PC-3 (cell line): ENCODE data around the gene TESK1. TPM values are rescaled to one million over a fixed set of nuclear protein-coding genes. Genes with fewer than 3 reads are reported as not detected.
A peak's percentile ranks its signal among the peaks of the same experiment; 100 is the strongest.

Experiments used
- ATAC-seq: fragments of 200-7000 bp; cut with Tn5 transposase; 2 replicates; pipeline ENCODE4 v1.9.1; 2020; ENCODE audit warnings: mild to moderate bottlenecking, moderate library complexity
- BruUV-seq: library from RNA; stranded (reverse); fragments of 400-500 nt; replicated peaks from 2 replicates; lab custom pipeline; 2021; lab: Mats Ljungman, UMichigan
- CTCF ChIA-PET: fragments of 300-600 bp; sonication (Branson Sonifier 250); formaldehyde crosslinking; loops from one replicate; lab custom pipeline; 2022; ENCODE audit warnings: antibody characterized with exemption; lab: Charles Lee
- POLR2A ChIA-PET: fragments of 300-600 bp; sonication (Branson Sonifier 250); formaldehyde crosslinking; loops from one replicate; lab custom pipeline; 2022; ENCODE audit warnings: antibody characterized with exemption; ENCODE audit not compliant: unreplicated experiment; lab: Charles Lee
- DNase-seq: peaks from one replicate; pipeline ENCODE4 v3.0.0-alpha.2; 2015
- H2AFZ ChIP-seq: fragments of 300-600 bp; sonication (generic); 2 replicates; pipeline ENCODE4 v1.6.0; 2016; ENCODE audit warnings: antibody characterized with exemption, low read length
- H3F3A ChIP-seq: fragments of 300-600 bp; sonication (generic); one replicate; pipeline ENCODE4 v1.6.0; 2017; ENCODE audit warnings: antibody characterized with exemption, low read length, control low read depth, mild to moderate bottlenecking; ENCODE audit not compliant: unreplicated experiment
- H3K27ac ChIP-seq: fragments of 300-600 bp; sonication (generic); 2 replicates; pipeline ENCODE4 v1.5.1; 2016; ENCODE audit warnings: mild to moderate bottlenecking, low read length
- H3K27me3 ChIP-seq: fragments of 300-600 bp; sonication (generic); 2 replicates; pipeline ENCODE4 v1.6.1; 2016; ENCODE audit warnings: low read length, mixed read lengths
- H3K36me3 ChIP-seq: fragments of 300-600 bp; sonication (generic); 2 replicates; pipeline ENCODE4 v1.6.1; 2016; ENCODE audit warnings: low read depth, mixed run types, low read length, mixed read lengths
- H3K4me1 ChIP-seq: fragments of 300-600 bp; sonication (generic); 2 replicates; pipeline ENCODE4 v1.5.1; 2016; ENCODE audit warnings: low read length; ENCODE audit not compliant: insufficient read depth
- H3K4me2 ChIP-seq: fragments of 300-600 bp; sonication (generic); 2 replicates; pipeline ENCODE4 v1.6.0; 2016; ENCODE audit warnings: low read length
- H3K4me3 ChIP-seq: fragments of 300-600 bp; sonication (generic); 2 replicates; pipeline ENCODE4 v1.5.1; 2016; ENCODE audit warnings: mild to moderate bottlenecking, low read length, mixed read lengths
- H3K79me2 ChIP-seq: fragments of 300-600 bp; sonication (generic); 2 replicates; pipeline ENCODE4 v1.6.1; 2017; ENCODE audit warnings: low read length, mixed read lengths
- H3K9ac ChIP-seq: fragments of 300-600 bp; sonication (generic); 2 replicates; pipeline ENCODE4 v1.6.0; 2016; ENCODE audit warnings: mild to moderate bottlenecking, low read length
- H3K9me2 ChIP-seq: fragments of 300-600 bp; sonication (generic); replicated peaks from 2 replicates; pipeline ENCODE4 v1.6.1; 2016; ENCODE audit warnings: mixed run types, low read length, mixed read lengths
- H3K9me3 ChIP-seq: fragments of 300-600 bp; sonication (generic); 2 replicates; pipeline ENCODE4 v1.6.1; 2016; ENCODE audit warnings: low read length, mixed read lengths
- H4K20me1 ChIP-seq: fragments of 300-600 bp; sonication (generic); 2 replicates; pipeline ENCODE4 v1.6.1; 2016; ENCODE audit warnings: low read length, mixed read lengths
- CTCF ChIP-seq: fragments of 300-600 bp; sonication (generic); conservative IDR thresholded peaks from 2 replicates; pipeline ENCODE4 v1.5.1; 2017; ENCODE audit warnings: antibody characterized with exemption, low read depth, mild to moderate bottlenecking, low read length
- EZH2 ChIP-seq: fragments of 300-600 bp; sonication (generic); IDR thresholded peaks from one replicate; pipeline ENCODE4 v1.6.1; 2017; ENCODE audit warnings: antibody characterized with exemption, mild to moderate bottlenecking, low read length; ENCODE audit not compliant: unreplicated experiment
- EZH2phosphoT487 ChIP-seq: fragments of 300-600 bp; sonication (generic); IDR thresholded peaks from 2 replicates; pipeline ENCODE4 v1.6.1; 2018; ENCODE audit warnings: mild to moderate bottlenecking, antibody characterized with exemption, low read length, borderline replicate concordance
- intact Hi-C: fragments of 100-400 bp; cut with micrococcal nuclease; formaldehyde crosslinking; loops from 2 replicates; pipeline ENCODE4 v1.9.0; 2023
- total RNA-seq: library from RNA; depleted of rRNA; stranded (reverse); fragments of >200 nt; gene quantifications from 2 replicates; pipeline ENCODE4 v1.2.3, GENCODE V29; 2014

Gene TESK1
- total RNA-seq, 1 experiment from 2014 or later: 11.2 TPM

- Histone ChIP-seq H3K9me2 (no peaks in the 10 kb centered on the region), H3K27ac (no peak within 1 kb of the TSS), H3K9ac (no peak within 1 kb of the TSS), H3K36me3 (no peaks in the 10 kb centered on the region), H3K4me2 (0 out of 2 replicates have a peak within 1 kb of the TSS, but pooled peaks have one; percentile 68), H3K4me1 (peaks cover 18% of the 10 kb centered on the region), H3K9me3 (no peaks in the 10 kb centered on the region), H3K79me2 (no peaks in the 10 kb centered on the region), H2AFZ (no peak within 1 kb of the TSS), H3K27me3 (no peaks in the 10 kb centered on the region), H3K4me3 (no peak within 1 kb of the TSS), H3F3A (no peaks in the 10 kb centered on the region), H4K20me1 (no peaks in the 10 kb centered on the region)
- no peak for DNase-seq
- no peak for TF ChIP-seq CTCF
- TF ChIP-seq EZH2phosphoT487: no peak
- TF ChIP-seq EZH2: no peak
- POLR2A ChIA-PET: no interaction called here
- no TSS peak for BruUV-seq
- intact Hi-C loops: loop anchor here (10.0 kb wide), 1 partner anchor 144 kb away; the partner anchor contains the start of gene NPR2
- CTCF ChIA-PET: no interaction called here
- no peak for ATAC-seq
Measured at GRCh38 chr9:35650341-35651158, 45.5 kb downstream of the TESK1 start, which contains the start of gene SIT1. TSS of gene SIT1 (minus strand) at chr9:35650931. CDS start at chr9:35650853, 78 bp downstream.

GRCh38 chr9:35651956-35652828 lies 47.1 kb downstream of the TESK1 start:
- DNase-seq (peak; percentile 83), ATAC-seq (peak; percentile 92)
- no peaks in the 10 kb centered on the region for H3F3A ChIP-seq
- H3K79me2 ChIP-seq: no peaks in the 10 kb centered on the region
- no peaks in the 10 kb centered on the region for H3K36me3 ChIP-seq
- H2AFZ ChIP-seq: no peak overlapping the region
- no peaks in the 10 kb centered on the region for H3K9me2 ChIP-seq
- H3K9me3 ChIP-seq: no peaks in the 10 kb centered on the region
- TF ChIP-seq EZH2phosphoT487: no peak
- TF ChIP-seq CTCF: no peak
- TF ChIP-seq EZH2: no peak
- peak overlapping the region; percentile 69 for H3K27ac ChIP-seq
- H4K20me1 ChIP-seq: no peaks in the 10 kb centered on the region
- H3K27me3 ChIP-seq: no peaks in the 10 kb centered on the region
- H3K4me1 ChIP-seq: peaks cover 18% of the 10 kb centered on the region
- CTCF ChIA-PET: no interaction called here
- intact Hi-C loops: loop anchor here (10.0 kb wide), 1 partner anchor 143 kb away; the partner anchor contains the start of gene NPR2
- no TSS peak for BruUV-seq
- no peak overlapping the region for H3K4me3 ChIP-seq
- peak overlapping the region; percentile 68 for H3K4me2 ChIP-seq
- H3K9ac ChIP-seq: no peak overlapping the region
- POLR2A ChIA-PET: no interaction called here
